GM18870 (cell line): ENCODE measurements around the gene UBALD2.
"Not testable (repeated sequence)": the region's sequence is repeated elsewhere in the genome, so short reads cannot be mapped to it uniquely, and the experiment has no call there.

Experiments used
- ATAC-seq: cut with Tn5 transposase; IDR thresholded peaks from one replicate; pipeline ENCODE4 v1.9.1; 2021; ENCODE audit warnings: moderate library complexity; ENCODE audit not compliant: unreplicated experiment

Gene UBALD2

DNA sequence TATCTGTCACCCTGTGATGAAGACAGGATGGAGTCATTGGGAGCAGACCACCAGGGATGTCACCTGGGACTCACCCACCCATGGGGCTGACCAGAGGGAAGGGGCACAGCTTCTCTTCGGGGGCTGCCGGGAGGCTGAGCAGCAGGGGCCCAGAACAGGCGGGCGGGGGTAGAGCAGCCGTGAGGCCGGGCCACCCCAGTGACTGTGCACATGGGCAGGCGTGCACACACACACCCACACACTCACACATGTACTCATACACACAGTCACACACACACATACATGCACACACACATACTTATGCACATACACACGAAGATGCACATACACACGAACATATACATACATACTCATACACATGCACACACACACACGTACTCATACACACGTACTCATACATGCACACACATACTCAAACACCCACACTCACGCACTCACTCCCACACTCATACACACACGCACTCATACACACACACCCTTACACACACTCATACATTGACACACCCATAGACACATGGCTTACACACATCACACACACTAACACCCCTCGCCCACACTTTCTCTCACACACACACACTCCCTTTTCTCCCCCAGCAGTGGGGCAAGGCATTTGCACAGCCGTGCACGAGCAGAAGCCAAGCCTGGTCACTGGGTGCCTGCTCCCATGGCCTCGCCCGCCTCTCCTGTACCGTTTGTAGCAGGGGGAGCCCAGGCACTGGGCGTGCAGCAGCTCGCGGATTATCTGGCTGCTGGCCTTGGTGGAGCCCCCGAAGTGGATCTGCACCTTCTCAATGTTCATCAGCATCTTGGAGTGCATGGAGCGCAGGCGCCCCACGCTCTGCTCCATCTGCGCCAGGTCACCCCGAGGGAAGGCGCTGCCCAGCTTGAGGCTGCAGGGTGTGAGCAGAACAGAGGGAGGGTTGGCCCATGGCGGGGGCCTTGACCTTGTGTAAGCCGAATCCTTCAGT, 12.4 kb downstream of the UBALD2 start:
- no peak for ATAC-seq

DNA sequence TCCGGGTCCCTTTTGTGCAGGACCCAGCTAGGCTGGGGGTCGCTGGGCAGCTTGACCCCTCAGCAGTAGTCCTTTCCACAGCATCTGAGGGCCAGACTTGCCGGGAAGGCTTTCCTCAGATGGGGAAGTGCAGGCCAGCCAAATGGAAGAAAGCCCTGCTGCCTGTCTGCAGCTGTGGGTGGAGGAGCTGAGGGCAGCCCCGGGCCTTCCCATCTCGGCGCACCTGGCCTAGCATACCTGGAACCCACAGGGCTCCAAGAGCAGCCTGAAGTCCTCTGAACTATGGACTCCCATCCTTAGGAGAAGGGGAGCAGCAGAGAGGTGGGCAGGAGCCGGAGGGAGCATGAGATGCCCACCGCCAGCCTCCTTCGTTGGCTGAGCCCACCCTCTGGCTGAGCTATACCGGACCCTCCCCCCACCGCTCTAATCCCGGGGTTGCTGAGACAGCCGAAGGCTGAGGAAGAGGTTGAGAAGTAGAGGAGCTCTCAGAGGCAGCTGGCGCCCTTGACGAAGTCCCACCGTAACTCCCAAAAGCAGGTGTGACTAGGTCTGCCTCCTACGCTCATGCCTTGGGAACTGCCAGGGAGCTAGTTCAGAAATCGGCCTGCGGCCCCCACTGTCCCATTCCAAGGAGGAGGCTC, 13.2 kb downstream of the UBALD2 start:
- no peak for ATAC-seq

DNA sequence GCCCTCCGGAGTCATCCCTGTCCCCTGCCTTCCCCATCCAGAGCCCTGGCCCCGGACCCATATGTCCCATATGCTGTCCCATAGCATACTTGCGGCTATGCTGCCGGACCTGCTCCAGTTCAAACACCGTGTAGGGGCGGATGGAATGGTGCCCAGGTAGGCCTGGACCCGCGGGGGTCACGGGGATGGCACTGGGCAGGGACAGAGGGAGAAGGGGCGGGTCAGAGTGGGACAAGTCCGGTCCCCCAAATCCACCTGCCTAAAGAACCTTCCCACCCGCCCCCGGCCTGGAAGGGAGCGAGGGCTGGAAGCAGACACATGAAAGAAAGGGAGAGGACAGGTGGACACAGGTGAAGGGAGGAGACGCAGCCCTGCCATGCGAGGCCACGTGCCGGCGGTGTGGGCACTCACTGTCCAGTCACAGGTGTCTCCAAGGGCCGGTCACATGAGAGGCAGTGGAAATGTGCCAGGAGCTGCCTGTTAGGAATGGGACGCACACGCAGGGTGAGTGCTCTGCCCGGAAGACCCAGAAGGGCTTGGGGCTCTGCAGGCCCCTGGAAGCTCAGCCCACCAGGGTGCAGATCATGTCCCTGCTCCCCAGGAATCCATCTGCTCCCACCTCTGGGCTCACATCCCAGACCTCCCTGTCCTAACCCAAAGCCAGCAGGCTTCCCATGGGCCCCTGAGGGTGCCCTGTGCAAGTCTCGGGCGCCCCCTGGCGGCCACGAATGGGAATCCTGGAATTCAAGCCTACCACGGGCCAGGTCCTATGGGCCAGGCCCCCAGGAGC, 14.0 kb downstream of the UBALD2 start:
- ATAC-seq, result no peak

DNA sequence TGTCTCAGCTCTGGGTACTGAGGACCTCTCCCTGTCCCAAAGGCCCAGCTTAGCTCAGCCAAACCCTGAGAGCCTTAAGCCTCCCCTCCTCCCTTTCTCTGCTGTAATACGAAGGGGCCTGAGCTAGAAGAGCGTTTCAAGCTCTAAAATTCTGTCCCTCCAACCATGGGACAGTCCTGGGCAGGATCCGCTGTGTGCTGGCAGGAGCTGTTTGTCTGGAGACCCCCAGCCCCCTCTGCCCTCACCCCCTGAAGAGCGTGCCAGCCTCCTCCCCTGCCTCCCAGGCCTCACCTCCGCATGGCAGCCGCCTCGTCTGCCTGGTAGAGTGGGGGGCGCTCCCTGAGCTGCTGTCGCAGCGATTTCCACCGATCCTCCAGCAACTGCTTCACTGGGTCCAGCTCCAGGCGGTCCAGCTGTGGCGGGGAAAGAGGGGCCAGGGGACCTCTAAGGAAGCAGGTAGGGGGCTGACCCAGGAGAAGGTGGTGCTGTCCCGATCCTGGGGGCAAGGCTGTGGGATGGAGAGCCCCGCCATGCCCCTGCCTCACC, 14.7 kb downstream of the UBALD2 start:
- ATAC-seq, result no peak

DNA sequence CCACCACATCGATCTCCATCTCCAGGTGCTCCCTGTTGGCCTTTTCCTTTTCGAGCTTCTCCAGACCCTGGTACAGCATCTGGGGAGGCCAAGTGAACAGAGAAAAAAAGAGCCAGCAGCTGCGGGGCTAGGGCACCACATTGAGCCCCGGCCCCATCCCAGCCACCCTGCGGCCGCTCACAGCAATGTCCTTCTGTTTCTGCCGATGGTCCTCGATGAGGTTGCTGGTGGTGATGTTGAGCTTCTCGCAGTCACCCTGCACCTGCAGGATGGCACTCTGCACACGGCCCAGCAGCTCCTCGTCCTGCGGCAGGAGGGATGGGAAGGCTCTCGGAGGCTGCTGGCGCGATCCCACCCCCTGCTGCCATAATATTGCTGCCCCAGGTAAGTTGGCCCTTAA, 15.5 kb downstream of the UBALD2 start:
- ATAC-seq, result no peak

DNA sequence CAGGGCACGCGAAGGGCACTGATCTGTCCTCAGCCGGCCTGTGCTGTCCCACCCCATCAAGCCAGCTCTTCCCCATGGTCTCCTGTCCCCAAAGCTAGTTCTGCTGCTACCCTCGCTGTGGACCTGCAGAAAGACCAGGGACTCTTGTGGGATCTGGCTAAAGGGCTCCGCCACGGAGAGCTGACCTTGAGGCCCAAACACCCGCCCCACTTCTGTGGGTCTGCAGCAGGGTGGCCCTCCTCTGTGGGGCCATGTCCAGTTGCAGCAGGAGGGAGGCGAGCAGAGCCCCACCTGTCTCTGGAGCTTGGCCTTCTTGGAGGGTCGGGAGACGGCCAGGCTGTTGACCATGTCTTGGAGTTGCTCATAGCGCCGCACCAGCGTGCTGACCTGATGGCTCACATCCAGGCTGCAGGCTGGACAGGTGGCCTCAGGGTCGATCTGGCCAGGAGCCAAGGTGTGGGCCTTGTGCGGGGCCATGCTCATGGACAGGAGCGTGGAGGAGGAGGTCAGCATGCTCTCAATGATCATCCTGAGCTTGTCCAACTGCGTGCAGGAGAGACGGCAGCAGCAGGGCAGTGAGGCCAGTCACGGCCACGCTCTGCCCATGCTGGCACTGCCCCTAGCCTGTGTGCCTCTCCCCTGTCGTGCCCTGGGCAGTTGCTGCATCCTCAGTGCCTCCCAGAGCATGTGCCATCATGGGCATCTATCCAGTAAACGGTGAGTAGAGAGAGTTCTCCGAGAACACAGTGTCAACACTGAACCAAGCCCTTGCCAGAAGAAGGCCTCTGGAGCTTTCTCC, 16.6 kb downstream of the UBALD2 start:
- ATAC-seq, result no peak

DNA sequence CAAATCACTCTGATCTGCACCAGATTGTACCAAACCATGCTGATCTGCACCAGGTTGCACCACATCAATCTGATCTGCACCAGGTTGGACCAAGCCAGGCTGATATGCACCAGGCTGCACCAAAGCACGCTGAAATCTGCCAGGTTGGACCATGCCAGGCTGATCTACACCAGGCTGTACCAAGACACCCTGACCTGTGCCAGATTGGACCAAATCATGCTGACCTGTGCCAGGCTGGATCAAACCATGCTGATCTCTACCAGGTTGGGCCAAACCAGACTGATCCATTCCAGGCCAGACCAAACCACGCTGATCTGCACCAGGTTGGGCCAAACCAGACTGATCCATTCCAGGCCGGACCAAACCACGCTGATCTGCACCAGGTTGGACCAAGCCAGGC, 27.4 kb downstream of the UBALD2 start:
- ATAC-seq, result no peak

DNA sequence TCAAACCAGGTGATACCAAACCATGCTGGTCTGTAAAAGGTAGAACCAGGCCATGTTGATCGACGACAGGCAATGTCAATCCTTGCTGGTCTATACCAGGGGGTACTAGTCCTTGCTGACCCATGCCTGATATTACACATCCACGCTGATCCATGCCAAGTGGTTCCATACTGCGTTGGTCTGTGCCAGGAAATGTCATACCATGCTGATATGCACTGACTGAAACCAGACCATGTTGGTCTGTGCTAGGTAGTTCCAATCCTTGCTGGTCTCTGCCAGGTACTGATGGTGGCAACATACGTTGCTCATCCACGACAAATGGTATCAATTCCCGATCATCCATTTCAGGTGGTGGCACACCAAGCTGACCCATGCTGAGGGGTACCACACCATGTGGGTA, 28.0 kb downstream of the UBALD2 start:
- no peak for ATAC-seq

DNA sequence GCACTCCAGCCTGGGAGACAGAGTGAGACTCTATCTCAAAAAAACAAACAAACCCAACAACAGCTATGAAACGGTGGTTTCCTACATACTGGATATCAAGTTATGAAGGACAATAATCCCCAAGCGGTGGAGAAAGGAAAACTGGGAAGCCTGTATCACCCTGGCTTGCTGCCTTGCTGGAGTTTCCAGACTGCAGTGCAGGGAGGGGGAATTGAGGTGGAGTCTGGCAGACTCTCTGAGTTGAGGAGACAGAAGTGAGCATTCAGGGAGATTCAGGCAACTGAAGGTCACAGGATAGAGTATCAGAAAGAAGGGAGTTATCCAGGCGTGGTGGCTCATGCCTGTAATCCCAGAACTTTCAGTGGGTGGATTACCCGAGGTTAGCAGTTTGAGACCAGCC, 31.0 kb downstream of the UBALD2 start:
- ATAC-seq, result no peak

DNA sequence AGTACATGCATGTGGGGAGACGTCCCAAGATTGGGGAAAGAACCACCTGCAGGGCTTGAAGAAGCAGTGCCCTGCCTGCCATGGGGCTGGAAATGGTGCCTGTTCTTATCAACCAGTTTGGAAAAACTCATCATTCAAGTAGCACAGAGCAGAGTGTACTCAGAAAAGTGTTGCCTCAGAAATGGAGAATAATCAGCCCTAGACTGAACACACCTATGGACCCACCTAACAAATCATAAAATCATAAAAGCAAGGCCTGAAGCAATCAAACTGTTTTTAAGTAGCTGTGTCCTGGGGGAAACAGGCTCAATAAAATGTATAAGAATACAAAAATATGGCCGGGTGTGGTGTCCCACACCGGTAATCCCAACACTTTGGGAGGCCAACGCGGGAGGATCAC, 31.7 kb downstream of the UBALD2 start:
- ATAC-seq, result no peak

DNA sequence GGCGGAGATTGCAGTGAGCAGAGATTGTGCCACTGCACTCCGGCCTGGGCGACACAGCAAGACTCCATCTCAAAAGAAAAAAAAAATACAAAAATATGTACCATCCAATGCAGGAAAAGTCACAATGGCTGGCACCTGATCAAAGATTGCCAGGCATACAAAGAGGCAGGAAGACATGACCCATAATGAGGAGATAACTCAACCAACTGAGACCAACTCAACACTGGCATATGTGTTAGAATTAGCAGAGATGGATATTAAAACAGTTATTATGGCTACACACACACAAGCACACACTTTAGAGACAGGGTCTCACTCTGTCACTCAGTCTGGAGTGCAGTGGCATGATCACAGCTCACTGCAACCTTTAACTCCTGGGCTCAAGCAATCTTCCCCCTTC, 32.3 kb downstream of the UBALD2 start:
- no peak for ATAC-seq

DNA sequence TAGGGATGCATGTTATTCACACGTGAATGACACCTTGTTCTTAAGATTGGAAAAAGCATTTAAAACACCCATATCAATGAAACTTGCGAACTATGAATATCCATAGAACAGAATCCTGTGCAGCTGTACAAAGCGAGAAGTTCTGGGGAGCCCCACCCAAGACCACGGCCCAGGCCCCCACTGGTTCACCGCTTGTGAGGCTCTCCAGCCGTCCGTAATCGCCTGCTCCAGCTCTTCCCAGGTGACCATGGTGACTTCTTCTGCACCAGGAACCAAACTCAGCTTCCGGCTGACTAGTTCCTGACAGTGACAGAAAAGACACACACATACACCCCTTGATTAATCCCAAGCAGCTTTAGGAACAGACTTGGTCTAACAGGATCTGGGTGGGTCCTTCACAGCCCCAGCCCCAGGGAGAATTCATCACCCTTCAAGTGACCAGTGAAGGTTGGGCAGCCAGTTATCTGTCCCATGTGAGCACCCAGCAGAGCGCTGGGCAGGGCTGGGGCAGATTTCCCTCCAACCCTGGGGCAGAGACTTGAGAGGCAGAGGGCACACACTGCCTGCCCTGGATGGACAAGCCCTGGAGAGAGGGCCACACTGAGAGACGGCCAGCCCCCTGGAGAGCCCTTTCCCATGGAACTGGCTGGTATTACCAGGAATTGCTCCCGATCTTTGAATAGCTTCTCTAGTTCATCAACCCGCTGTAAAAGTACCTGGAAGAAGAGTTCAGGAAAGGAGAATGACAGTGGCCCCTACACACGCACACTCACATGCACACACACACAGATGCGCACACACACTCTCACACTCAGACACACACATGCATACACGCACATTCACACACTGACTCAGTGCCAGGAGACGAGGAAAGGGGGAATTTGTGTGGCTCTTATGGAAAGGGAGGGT, 39.3 kb downstream of the UBALD2 start:
- ATAC-seq, result no peak

DNA sequence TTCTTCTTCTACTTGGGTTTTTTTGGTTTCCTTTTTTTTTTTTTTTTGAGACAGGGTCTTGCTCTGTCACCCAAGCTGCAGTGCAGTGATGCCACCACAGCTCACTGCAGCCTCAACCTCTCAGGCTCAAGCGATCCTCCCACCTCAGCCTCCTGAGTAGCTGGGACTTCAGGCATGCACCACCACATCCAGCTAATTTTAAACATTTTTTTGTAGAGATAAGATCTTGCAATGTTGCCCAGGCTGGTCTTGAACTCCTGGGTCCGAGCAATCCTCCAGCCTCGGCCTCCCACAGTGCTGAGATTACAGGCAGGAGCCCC, 39.9 kb downstream of the UBALD2 start:
- ATAC-seq, result not testable (repeated sequence)

DNA sequence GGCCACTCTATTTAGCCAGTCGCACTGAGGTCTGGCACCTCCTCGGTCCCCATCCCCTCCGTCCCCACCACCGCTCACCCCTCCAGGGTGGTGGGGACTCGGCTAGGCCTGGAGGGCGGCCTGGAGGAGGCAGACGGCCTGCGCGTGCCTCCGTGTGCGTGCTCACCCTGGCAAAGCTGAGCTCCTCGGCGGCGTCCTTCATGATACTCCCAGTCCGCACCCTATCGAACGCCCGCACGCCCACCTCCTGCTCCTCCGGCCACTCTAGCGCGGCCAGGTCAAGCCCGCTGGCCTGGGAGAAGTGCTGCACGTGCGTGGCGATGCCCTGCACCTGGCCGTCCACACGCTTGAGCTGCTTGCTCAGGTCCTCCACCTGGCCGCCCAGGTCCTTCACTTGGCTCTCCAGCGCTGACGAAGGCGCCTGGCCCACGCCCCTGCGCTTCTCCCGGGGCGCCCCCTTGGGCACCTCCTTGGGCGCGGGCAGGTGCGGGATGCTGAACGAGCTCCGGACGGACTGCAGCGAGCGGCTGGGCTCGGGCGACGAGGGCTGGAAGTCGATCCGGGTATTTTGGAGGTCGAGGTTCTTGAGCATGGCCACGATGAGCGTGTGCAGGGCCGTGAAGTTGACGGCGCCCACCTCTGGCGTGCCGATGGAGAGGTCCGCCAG, 42.3 kb downstream of the UBALD2 start:
- ATAC-seq, result no peak

DNA sequence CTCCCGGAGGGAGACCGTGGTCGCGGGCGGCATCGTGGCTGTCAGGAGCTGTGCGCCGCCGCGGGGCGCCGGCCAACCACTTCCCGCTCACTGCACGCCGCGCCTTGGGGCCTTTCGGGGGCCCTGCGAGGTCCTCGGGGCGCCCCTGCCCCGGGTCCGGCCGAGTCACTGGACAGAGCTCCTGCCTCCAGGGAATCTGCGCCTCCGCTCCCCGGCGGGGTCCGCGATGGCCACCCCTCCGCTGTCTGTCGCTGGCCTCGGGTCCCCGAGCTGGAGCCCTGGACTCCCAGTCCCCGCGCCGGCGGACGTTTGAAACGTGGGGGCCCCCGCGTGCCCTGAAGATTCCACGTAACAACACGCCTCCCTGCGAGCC, 42.8 kb downstream of the UBALD2 start, which contains the start of gene QRICH2:
TSS of gene QRICH2 (minus strand) at position 311 of the 373 bp plus-strand sequence. CDS start at position 33, 278 bp downstream.
- no peak for ATAC-seq

DNA sequence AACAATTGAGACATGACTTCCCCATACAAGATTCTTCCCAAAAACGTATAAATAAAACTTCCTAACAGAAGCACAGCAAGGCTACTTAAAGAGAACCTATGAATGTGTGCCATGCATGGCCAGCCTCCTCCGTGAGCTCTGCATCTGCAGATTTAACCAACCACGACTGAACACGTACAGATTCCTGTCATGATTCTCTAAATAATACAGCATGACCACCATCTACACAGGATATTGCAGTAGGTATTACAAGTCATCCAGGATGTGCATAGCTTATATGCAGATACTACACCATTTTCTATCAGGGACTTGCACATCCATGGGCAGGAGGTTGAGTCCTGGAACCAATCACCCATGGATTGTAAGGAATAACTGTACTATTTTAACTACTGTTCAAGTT, 44.3 kb downstream of the UBALD2 start:
- no peak for ATAC-seq

DNA sequence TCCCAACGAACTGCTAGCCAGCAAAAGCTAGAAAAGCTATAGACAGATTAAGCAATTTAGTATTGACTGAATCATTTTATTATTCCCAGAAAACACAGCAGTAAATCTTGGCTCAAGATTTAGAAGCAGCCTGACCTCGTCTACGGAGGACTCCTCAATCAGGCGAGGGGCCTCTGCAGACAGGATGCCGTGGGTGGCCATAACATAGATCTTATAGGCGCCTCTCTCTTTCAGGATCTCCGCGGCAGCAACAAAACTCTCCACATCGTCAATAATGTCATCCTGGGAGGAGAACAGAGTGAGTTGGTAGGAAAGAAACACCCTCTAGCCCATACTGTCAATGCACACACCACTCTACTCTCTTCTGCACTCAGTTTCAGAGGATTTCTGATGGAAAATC, 47.6 kb downstream of the UBALD2 start:
- ATAC-seq, result no peak

DNA sequence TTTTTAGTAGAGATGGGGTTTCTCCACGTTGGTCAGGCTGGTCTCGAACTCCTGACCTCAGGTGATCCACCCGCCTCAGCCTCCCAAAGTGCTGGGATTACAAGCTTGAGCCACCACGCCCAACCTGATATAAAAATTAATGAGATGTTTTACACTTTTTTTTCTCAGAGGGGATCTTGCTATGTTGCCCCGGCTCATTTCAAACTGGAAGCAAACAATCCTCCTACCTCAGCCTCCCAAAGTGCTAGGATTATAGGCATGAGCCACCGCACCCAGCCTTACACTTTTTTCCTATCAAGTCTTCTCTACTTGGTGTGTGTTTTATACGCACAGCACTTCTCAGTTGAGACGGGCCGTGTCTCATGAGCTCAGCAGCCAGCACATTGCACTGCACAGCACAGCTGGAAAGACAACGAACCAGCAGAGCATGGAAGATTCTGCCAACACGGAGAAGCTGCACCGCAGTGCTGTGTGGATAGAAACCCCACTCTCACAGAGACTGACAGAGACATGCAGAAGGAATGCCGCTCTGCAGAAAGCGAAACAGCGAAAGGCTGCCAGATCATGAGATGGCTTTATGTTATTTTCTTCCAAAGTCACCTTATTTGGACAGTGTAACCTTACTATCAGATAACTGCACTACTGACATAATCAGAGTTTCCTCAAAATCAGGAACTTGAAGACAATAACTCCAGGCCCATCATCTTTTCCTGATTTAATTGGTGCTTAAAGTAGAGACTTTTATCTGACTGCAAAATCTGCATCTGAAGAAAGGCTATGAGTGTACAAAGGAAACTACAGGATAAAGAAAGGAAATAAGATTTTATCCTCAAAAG, 49.5 kb downstream of the UBALD2 start:
- ATAC-seq, result no peak
